LNCaP clone FGC (cell line): ENCODE results near the gene ZDHHC22.

Experiments used
- DNase-seq: peaks from one replicate; pipeline ENCODE4 v3.0.0-alpha.2; 2011; ENCODE audit warnings: low read depth
- H3K4me3 ChIP-seq: 2 replicates; pipeline ENCODE4 v1.5.1; 2011; ENCODE audit warnings: mild to moderate bottlenecking, low read depth, low read length, control low read depth
- CTCF ChIP-seq: IDR thresholded peaks from 2 replicates; pipeline ENCODE4 v1.5.1; 2012; ENCODE audit warnings: mild to moderate bottlenecking; ENCODE audit not compliant: control insufficient read depth, insufficient read depth; ENCODE audit errors: extremely low read depth

Gene ZDHHC22

GRCh38 chr14:77120771-77121743 is 20.5 kb downstream of the ZDHHC22 start:
- no peak overlapping the region for H3K4me3 ChIP-seq
- TF ChIP-seq CTCF, result no peak

GRCh38 chr14:77119851-77120250 is 21.7 kb downstream of the ZDHHC22 start:
- no peak for TF ChIP-seq CTCF
- no peak for DNase-seq
- no peak overlapping the region for H3K4me3 ChIP-seq

More at GRCh38 chr14:77120771-77121743, 20.5 kb downstream of the ZDHHC22 start:
- no peak for DNase-seq

- DNase-seq, result no peak
- H3K4me3 ChIP-seq, result no peak overlapping the region
- TF ChIP-seq CTCF, result no peak
These were observed 25.3 kb downstream of the ZDHHC22 start for GRCh38 chr14:77116172-77116817.

GRCh38 chr14:77114609-77115008 is 27.0 kb downstream of the ZDHHC22 start:
- H3K4me3 ChIP-seq, result no peak overlapping the region
- DNase-seq, result no peak
- no peak for TF ChIP-seq CTCF

GRCh38 chr14:77113644-77114043 is 27.9 kb downstream of the ZDHHC22 start:
- no peak overlapping the region for H3K4me3 ChIP-seq
- TF ChIP-seq CTCF, result no peak
- no peak for DNase-seq

GRCh38 chr14:77111021-77111420 is 30.6 kb downstream of the ZDHHC22 start:
- DNase-seq, result no peak
- no peak overlapping the region for H3K4me3 ChIP-seq

More at GRCh38 chr14:77111021-77111420, 30.6 kb downstream of the ZDHHC22 start:
- TF ChIP-seq CTCF, result no peak
